Measurements from ENCODE around the gene WNT7B.

DNA sequence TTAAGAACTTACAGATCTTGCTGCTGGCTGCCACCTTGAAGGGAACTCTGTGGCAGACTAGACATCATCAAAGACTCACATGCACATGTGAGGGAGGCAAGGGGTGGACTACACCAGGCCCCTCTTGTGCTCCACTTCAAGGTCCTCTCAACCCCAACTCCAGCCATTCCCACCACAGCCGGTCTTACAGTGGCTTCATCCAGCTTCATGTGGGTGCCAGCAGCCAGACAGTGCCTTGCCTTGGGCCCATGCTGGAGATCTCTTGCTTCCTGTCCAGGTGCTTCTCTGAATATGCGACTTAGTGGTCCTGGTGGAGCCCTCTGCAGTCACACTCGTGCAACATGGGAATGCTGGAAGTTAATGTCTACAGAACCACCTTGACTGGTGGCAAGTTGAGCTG is 44.6 kb upstream of the WNT7B start:
- TF ChIP-seq, protein P1, sequence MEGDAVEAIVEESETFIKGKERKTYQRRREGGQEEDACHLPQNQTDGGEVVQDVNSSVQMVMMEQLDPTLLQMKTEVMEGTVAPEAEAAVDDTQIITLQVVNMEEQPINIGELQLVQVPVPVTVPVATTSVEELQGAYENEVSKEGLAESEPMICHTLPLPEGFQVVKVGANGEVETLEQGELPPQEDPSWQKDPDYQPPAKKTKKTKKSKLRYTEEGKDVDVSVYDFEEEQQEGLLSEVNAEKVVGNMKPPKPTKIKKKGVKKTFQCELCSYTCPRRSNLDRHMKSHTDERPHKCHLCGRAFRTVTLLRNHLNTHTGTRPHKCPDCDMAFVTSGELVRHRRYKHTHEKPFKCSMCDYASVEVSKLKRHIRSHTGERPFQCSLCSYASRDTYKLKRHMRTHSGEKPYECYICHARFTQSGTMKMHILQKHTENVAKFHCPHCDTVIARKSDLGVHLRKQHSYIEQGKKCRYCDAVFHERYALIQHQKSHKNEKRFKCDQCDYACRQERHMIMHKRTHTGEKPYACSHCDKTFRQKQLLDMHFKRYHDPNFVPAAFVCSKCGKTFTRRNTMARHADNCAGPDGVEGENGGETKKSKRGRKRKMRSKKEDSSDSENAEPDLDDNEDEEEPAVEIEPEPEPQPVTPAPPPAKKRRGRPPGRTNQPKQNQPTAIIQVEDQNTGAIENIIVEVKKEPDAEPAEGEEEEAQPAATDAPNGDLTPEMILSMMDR (IDR thresholded peaks at IDR 0.05 in 8 of 11, conservative IDR thresholded peaks at IDR 0.05 in 3 of 11): no peak
- TF ChIP-seq POLR2A (IDR thresholded peaks at IDR 0.05) (no peak), POLR2AphosphoS5 (IDR thresholded peaks at IDR 0.05) (no peak)

All from spleen (tissue), 7 donors.